ENCODE data around the gene BAX. TPM values are rescaled to one million over a fixed set of nuclear protein-coding genes. Genes with fewer than 3 reads are reported as not detected.

The BAX gene
- total and polyA plus RNA-seq, 2 of the 13 experiments (the other 11 are each of a cell fraction or from before 2014, with no cell fraction given), result 139 to 176 TPM

DNA sequence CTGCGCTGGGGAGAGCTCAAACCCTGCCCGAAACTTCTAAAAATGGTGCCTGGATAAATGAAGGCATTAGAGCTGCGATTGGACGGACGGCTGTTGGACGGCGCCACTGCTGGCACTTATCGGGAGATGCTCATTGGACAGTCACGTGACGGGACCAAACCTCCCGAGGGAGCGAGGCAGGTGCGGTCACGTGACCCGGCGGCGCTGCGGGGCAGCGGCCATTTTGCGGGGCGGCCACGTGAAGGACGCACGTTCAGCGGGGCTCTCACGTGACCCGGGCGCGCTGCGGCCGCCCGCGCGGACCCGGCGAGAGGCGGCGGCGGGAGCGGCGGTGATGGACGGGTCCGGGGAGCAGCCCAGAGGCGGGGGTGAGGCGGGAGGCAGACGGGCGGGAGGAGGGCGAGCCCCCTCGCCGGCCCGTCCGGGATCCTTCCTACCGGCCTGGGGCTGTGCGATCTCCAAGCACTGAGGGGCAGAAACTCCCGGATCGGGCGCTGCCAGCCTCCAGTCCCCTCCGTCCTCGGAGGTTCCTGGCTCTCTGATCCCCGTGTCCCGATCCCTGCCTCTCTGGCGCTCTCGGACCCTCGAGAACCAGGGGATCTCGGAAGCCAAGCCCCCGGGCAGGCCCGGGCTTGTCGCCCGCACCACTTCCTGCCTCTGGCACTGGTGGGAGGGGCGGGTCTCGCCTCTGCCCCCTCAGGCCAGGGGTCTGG, at the start of gene BAX (continued):
- TF ChIP-seq, protein P1, sequence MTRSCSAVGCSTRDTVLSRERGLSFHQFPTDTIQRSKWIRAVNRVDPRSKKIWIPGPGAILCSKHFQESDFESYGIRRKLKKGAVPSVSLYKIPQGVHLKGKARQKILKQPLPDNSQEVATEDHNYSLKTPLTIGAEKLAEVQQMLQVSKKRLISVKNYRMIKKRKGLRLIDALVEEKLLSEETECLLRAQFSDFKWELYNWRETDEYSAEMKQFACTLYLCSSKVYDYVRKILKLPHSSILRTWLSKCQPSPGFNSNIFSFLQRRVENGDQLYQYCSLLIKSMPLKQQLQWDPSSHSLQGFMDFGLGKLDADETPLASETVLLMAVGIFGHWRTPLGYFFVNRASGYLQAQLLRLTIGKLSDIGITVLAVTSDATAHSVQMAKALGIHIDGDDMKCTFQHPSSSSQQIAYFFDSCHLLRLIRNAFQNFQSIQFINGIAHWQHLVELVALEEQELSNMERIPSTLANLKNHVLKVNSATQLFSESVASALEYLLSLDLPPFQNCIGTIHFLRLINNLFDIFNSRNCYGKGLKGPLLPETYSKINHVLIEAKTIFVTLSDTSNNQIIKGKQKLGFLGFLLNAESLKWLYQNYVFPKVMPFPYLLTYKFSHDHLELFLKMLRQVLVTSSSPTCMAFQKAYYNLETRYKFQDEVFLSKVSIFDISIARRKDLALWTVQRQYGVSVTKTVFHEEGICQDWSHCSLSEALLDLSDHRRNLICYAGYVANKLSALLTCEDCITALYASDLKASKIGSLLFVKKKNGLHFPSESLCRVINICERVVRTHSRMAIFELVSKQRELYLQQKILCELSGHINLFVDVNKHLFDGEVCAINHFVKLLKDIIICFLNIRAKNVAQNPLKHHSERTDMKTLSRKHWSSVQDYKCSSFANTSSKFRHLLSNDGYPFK (CRISPR knock-in tag; IDR thresholded peaks at IDR 0.05; ENCODE audit: borderline replicate concordance), result peak; percentile 52; the same call in 1 of the 2 replicates
- TF ChIP-seq NRL (CRISPR knock-in tag; IDR thresholded peaks at IDR 0.05; ENCODE audit: borderline replicate concordance) (no peak), ZNF34 (CRISPR knock-in tag; IDR thresholded peaks at IDR 0.05; ENCODE audit: borderline replicate concordance) (no peak), MAFG (CRISPR knock-in tag; IDR thresholded peaks at IDR 0.05) (no peak), ZNF460 (CRISPR knock-in tag; IDR thresholded peaks at IDR 0.05; ENCODE audit: borderline replicate concordance) (no peak), GFI1 (CRISPR knock-in tag; IDR thresholded peaks at IDR 0.05; ENCODE audit: borderline replicate concordance) (peak; percentile 33; the same call in 1 of the 2 replicates), NCOA1 (CRISPR knock-in tag; IDR thresholded peaks at IDR 0.05) (no peak), NONO (IDR thresholded peaks at IDR 0.05) (no peak), NONO (CRISPR knock-in tag; conservative IDR thresholded peaks at IDR 0.05) (peak; percentile 78), ZNF138 (CRISPR knock-in tag; IDR thresholded peaks at IDR 0.05; ENCODE audit: low read depth) (peak; percentile 44; the same call in 1 of the 2 replicates), GATAD2A (CRISPR knock-in tag; IDR thresholded peaks at IDR 0.05) (peak; percentile 23; the same call in 1 of the 2 replicates), SRY (CRISPR knock-in tag; IDR thresholded peaks at IDR 0.05) (no peak), PHF8 (CRISPR knock-in tag; IDR thresholded peaks at IDR 0.05) (peak; percentile 62), RARA (CRISPR knock-in tag; IDR thresholded peaks at IDR 0.05) (0 out of 2 replicates have a peak, but pooled peaks have one; percentile 5), ETV5 (CRISPR knock-in tag; IDR thresholded peaks at IDR 0.05; ENCODE audit: borderline replicate concordance) (peak; percentile 65)
- TF ChIP-seq, protein P2, sequence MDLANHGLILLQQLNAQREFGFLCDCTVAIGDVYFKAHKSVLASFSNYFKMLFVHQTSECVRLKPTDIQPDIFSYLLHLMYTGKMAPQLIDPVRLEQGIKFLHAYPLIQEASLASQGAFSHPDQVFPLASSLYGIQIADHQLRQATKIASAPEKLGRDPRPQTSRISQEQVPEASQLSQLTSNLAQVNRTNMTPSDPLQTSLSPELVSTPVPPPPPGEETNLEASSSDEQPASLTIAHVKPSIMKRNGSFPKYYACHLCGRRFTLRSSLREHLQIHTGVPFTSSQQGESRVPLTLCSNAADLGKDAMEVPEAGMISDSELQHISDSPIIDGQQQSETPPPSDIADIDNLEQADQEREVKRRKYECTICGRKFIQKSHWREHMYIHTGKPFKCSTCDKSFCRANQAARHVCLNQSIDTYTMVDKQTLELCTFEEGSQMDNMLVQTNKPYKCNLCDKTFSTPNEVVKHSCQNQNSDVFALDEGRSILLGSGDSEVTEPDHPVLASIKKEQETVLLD (CRISPR knock-in tag; IDR thresholded peaks at IDR 0.05; ENCODE audit: low read depth), result peak; percentile 62; the same call in 1 of the 2 replicates
- TF ChIP-seq, protein P3, sequence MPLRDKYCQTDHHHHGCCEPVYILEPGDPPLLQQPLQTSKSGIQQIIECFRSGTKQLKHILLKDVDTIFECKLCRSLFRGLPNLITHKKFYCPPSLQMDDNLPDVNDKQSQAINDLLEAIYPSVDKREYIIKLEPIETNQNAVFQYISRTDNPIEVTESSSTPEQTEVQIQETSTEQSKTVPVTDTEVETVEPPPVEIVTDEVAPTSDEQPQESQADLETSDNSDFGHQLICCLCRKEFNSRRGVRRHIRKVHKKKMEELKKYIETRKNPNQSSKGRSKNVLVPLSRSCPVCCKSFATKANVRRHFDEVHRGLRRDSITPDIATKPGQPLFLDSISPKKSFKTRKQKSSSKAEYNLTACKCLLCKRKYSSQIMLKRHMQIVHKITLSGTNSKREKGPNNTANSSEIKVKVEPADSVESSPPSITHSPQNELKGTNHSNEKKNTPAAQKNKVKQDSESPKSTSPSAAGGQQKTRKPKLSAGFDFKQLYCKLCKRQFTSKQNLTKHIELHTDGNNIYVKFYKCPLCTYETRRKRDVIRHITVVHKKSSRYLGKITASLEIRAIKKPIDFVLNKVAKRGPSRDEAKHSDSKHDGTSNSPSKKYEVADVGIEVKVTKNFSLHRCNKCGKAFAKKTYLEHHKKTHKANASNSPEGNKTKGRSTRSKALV (CRISPR knock-in tag; IDR thresholded peaks at IDR 0.05), result 0 out of 2 replicates have a peak, but pooled peaks have one; percentile 24
- TF ChIP-seq, protein P4, sequence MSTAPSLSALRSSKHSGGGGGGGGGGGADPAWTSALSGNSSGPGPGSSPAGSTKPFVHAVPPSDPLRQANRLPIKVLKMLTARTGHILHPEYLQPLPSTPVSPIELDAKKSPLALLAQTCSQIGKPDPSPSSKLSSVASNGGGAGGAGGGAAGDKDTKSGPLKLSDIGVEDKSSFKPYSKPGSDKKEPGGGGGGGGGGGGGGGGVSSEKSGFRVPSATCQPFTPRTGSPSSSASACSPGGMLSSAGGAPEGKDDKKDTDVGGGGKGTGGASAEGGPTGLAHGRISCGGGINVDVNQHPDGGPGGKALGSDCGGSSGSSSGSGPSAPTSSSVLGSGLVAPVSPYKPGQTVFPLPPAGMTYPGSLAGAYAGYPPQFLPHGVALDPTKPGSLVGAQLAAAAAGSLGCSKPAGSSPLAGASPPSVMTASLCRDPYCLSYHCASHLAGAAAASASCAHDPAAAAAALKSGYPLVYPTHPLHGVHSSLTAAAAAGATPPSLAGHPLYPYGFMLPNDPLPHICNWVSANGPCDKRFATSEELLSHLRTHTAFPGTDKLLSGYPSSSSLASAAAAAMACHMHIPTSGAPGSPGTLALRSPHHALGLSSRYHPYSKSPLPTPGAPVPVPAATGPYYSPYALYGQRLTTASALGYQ (CRISPR knock-in tag; IDR thresholded peaks at IDR 0.05), result 0 out of 2 replicates have a peak, but pooled peaks have one; percentile 5
- TF ChIP-seq, protein P5, sequence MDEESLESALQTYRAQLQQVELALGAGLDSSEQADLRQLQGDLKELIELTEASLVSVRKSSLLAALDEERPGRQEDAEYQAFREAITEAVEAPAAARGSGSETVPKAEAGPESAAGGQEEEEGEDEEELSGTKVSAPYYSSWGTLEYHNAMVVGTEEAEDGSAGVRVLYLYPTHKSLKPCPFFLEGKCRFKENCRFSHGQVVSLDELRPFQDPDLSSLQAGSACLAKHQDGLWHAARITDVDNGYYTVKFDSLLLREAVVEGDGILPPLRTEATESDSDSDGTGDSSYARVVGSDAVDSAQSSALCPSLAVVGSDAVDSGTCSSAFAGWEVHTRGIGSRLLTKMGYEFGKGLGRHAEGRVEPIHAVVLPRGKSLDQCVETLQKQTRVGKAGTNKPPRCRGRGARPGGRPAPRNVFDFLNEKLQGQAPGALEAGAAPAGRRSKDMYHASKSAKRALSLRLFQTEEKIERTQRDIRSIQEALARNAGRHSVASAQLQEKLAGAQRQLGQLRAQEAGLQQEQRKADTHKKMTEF (CRISPR knock-in tag; IDR thresholded peaks at IDR 0.05), result peak; percentile 66; the same call in 1 of the 2 replicates
